ENCODE results near the gene FRRS1L.
A peak's percentile ranks its signal among the peaks of the same experiment; 100 is the strongest.

FRRS1L gene

GRCh38 chr9:109101202-109101595 is 65.8 kb downstream of the FRRS1L start:
- DNase-seq, result no peak

- no peak for DNase-seq
Measured at GRCh38 chr9:109100543-109101201, 66.4 kb downstream of the FRRS1L start.

- DNase-seq, result no peak
Measured at GRCh38 chr9:109098960-109099308, 68.1 kb downstream of the FRRS1L start.

GRCh38 chr9:109098171-109098959 is 68.7 kb downstream of the FRRS1L start:
- DNase-seq, result peak; percentile 65

GRCh38 chr9:109097146-109097545 is 69.9 kb downstream of the FRRS1L start:
- no peak for DNase-seq

GRCh38 chr9:109095321-109095720 is 71.7 kb downstream of the FRRS1L start:
- no peak for DNase-seq

- DNase-seq, result no peak
Measured at GRCh38 chr9:109094268-109094667, 72.8 kb downstream of the FRRS1L start.

GRCh38 chr9:109092587-109092986 is 74.5 kb downstream of the FRRS1L start:
- DNase-seq, result no peak

GRCh38 chr9:109092051-109092580 is 74.9 kb downstream of the FRRS1L start:
- DNase-seq, result no peak

GRCh38 chr9:109088221-109088620 is 78.8 kb downstream of the FRRS1L start:
- DNase-seq, result no peak

GRCh38 chr9:109087795-109088194 is 79.3 kb downstream of the FRRS1L start:
- no peak for DNase-seq

GRCh38 chr9:109086221-109086620 is 80.8 kb downstream of the FRRS1L start:
- DNase-seq, result no peak

GRCh38 chr9:109085510-109085909 is 81.5 kb downstream of the FRRS1L start:
- no peak for DNase-seq

- DNase-seq, result no peak
Measured at GRCh38 chr9:109083813-109084405, 83.1 kb downstream of the FRRS1L start.

GRCh38 chr9:109083141-109083540 is 83.9 kb downstream of the FRRS1L start:
- DNase-seq, result no peak

- DNase-seq, result no peak
Measured at GRCh38 chr9:109082091-109082620, 84.9 kb downstream of the FRRS1L start.
